ENCODE data around the gene CHD5.
A peak's percentile ranks its signal among the peaks of the same experiment; 100 is the strongest.

CHD5 gene

DNA sequence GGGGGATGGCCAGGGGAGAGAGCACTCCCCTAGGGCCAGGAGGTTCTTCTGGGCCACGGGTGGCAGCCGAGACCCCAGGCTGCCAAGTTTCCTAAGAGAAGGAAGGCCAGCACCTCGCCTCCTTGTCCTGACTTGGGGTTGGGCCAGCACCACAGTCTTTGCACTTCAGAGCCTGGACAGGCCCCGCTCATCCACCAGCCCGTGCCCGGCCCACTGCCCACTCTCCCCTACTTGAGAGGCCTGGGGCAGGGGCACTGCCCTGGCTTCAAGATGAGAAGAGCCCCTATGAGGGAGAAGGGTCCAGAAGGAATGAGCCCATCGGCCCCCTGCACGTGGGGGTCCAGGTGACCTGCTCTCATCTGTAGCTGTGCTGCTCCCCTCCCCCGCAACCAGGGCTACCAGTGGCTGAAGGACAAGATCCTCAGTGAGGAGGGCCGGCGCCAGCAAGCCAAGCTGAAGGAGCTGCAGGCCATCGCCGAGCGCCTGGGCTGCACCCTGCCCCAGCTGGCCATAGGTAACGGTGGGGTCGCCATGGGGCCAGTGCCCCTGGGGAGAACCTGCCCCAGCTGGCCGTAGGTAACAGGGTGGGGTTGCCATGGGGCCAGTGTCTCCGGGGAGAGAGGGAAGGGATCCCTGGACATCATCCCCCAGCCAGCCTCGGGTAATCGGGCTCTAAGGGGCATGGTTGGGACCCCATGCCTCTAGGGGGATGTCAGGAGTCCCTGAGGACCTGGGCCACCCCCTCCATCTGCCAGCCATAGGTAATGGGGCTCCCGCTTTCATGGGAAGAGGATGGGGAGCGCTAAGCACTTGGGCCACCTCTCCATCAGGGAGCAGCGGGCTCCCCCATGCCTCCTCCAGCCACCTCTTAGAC, 83.6 kb downstream of the CHD5 start:
- DNase-seq = no peak
- intact Hi-C loops (cut with DNase I) = no loop called here

DNA sequence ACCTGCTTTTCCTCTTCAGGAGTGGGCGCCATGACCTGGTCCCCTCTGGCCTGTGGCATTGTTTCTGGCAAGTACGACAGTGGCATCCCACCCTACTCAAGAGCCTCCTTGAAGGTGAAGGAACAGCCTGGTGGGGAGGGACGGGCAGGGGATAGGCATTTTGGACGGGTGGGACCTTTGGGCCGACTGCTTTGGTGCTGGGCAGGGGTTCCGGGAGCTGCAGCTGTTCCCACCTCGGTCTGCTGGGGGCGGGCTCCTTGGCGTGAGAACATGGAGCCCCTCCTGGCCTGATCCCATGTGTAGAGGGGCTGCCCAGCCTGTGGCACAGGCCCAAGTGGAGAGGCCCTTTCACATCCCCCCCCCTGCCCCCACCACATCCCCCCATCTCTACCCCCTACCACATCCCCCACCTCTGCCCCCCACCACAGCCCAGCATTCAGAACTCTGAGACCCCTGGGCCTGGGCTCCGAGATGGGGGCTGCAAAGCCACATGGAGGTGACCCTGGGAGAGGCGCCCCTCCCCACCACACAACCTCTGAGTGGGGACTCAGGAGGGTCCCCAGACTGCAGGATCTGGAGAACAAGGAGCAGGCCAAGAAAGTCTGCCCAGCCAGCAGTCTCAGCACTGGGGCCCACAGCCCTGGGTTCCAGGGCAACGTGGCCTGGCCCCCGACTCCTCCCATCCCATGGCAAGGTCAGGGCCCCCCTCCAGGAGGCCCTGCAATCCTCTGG, 84.4 kb downstream of the CHD5 start:
- intact Hi-C loops (cut with DNase I) = no loop called here
- DNase-seq = no peak

DNA sequence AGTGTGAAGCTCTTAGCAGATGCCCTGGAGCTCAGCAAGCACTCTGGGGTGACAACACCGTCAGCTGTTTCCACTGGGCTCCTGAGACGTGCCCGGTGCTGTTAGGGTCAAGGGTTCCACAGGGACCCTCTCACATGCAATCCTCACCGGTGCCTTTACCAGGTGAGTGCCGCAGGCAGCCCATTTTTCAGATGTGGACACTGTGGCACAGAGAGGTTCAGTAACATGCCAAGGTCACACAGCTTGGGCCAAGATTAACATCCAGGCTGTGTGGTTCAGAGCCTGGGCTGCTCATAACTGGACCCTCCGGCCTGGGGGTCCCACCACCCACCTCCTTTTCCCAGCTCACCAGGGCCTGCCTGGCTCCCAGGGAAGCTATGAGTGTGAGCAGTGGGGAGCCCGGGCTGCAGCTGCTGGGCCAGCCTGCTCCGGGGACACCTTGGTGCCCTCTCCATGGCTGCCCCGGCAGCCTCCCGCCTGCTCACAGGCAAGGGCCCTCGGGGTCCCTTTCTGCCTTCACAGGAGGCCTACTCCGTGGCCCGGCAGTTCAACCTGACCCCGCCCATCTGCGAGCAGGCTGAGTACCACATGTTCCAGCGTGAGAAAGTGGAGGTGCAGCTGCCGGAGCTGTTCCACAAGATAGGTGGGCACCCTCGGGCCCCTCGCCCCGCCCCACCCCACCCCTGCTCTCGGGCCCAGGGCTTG, 85.2 kb downstream of the CHD5 start:
- peak in 1 of 42 donors; percentile 1 for DNase-seq
- intact Hi-C loops (cut with DNase I) = no loop called here

DNA sequence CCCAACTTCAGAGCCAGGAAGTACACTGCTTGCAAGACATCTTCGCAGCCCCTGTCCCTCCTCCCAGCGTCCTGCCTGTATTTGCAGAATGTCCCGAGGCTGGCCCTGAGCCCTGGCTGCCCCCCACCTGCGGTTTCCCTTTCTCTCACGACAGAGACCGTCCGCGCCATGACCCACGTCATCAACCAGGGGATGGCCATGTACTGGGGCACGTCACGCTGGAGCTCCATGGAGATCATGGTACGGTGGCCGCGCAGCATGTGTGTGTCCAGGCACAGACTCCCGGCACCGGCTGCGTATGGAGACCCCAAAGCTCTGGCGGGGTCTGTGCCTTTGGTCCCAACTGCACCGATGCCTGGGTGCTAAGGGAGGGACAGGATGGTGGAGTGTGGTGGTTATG, 85.9 kb downstream of the CHD5 start:
- DNase-seq = peak in 1 of 42 donors; percentile 2
- intact Hi-C loops (cut with DNase I) = no loop called here

DNA sequence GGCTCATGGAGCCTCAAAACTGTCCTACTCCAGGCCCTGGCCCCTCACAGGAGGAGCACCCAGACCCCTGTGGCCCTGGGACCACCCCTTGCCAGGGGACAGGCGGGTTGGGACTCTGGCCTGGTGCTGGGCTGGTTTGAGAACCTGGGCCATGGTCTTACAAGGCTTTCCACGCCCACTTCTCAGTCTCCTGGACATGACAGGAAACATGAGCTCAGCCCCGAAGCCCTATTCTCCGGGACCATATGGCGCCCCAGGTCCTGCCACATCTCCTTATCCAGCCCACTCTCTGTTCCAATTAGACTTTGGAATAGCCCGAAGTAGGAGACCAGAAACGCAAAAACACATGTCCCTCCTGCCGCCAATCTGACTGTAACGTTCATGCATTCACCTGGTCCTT, 86.5 kb downstream of the CHD5 start:
- intact Hi-C loops (cut with DNase I) = no loop called here
- peak in 1 of 42 donors; percentile 1 for DNase-seq

DNA sequence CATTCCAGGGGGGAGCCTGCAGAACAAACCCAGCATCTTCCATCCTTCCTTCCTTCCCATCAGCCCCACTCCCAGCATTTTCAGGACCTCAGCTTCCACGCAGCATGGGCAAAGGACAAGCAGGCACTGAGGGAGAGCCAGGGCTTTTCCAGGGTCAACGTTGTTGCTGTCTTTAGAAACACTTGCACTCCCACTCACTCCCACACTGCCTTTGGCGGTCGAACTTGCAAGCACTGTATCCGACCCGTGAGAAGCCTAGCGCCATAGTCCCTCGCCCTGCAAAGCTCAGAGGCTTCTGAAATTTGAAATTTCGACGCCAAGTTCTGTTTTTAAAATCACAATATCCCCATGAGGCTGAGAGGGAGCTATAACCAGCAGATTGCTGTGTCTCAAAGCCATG, 87.0 kb downstream of the CHD5 start:
- intact Hi-C loops (cut with DNase I) = no loop called here

DNA sequence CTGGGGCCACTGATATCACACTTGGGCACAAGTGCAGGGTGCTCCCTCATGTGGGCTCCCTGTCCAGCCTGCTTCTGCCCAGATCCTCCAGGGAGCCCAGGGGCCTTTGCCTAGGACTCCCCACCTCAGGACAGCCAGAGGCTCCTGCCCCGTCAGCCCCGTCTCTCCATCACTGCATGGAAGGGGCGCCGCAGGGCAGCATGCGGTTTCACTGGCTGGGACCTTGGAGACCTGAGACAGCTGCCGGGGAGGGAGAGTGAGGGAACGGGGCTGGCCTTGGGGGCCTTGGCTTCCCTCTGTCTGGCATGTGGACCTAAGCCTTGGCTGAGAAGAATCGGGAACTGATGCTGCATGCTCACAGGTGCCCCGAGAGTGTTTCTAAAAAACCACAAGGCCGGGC, 87.9 kb downstream of the CHD5 start:
- no peak for DNase-seq
- intact Hi-C loops (cut with DNase I) = no loop called here

More for the DNA sequence above, 87.0 kb downstream of the CHD5 start:
- DNase-seq = peak in 1 of 42 donors; percentile 1

DNA sequence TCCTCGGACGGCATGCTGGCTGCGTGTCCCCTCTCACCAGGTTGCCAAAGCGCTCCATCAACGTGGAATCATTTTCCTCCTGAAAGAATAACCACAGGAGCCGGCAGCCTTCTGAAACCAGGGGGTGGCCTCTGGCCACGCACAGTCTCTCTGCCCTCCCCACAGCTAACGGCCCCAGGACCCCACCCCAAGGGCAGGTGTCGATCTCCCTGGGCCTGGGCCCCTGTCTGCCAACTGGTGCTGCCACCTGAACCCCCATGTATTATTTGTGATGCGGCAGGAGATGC, 88.4 kb downstream of the CHD5 start:
- DNase-seq = no peak
- intact Hi-C loops (cut with DNase I) = no loop called here

DNA sequence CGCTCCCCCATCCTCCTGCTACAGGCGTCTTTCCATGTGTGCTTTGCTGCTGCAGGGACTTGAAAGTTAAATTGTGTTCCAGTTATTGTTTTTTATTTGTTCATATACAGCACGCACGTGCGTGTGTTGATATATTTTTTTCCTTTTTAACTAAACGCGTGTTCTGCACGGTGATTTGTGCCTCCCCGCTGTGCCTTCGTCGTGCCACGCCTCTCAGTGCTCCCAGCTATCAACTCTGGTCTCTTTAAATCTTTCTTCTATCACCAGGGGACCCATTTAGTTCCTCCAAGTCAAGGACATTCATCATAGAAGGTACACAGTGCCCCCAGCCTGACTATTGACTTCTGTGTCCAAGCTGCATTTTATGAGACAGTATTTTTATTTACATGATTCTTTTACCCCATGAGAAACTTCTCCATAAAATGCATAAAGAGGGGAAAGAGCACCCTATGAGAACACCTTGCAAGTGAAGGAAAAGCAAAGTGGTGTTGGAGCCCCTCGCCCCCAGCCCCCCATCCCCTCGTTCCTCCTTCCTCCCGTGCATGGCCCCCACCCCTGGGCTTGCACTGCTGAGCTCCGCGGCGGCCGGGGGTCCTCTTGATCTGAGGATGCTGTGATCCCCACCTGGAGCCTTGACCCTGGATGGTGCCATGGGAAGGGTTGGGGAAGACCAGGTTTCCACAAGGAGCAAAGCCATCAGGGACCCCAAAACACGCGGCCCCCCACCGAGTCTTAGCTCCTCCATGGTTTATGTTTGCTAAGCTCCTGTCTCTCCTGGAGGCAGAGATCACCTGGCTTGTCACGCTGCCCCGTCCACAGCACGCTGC, 88.9 kb downstream of the CHD5 start:
- peak in 1 of 42 donors; percentile 1 for DNase-seq
- intact Hi-C loops (cut with DNase I) = no loop called here

DNA sequence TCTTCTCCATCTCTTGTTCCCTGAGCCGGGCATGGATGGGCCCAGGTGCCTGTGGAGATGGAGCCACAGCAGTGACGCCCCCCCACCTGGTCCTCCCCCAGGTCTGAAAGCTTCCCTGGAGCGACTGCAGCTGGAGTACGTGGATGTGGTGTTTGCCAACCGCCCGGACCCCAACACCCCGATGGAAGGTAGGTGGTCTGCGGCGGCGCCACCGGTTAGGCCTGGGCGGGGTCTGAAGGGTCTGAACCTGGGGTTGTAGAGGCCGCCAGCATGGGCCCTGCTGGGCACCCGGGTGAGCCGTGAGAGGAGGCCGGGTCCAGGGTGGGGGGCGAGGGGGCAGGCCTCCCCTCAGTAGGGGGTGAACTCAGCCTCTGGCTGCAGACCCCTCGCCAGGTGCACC, 89.8 kb downstream of the CHD5 start:
- intact Hi-C loops (cut with DNase I) = no loop called here
- DNase-seq = no peak

DNA sequence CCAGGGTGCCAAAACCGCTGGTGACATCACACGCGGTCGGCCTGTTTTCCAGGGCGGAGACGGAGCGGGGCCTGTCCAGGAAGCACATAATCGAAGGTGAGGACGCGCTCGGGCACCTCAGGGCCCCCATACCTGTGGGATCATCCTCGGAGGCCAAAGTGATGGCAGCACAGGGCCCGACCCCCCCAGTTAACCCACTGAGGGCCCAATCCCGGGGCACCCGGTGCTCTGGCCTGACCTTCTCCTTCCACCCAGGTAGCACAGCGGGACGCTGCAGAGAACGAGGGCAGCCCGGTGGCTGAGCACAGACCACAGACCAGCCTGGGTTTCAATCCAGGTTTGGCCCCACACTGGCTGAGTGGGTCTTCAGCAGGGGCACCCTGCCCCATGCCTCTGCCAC, 91.2 kb downstream of the CHD5 start:
- peak in 1 of 42 donors; percentile 1 for DNase-seq
- intact Hi-C loops (cut with DNase I) = no loop called here

DNA sequence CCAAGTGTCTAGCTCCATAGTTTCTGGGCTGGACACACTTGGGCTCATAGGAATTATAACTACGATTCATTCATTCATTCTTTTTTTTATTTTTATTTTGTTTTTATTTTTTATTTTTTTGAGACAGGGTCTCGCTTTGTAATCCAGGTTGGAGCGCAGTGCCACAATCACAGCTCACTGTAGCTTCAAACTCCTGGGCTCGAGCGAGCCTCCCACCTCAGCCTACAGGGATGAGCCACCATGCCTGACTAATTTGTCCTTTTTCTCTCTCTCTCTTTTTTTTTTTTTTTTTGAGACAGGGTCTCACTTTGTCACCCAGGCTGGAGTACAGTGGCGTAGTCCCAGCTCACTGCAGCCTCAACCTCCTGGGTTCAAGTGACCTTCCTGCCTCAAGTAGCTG, 92.2 kb downstream of the CHD5 start:
- intact Hi-C loops (cut with DNase I) = no loop called here
- peak in 10 of 42 donors; percentile 11 to 65 (median 42) for DNase-seq

DNA sequence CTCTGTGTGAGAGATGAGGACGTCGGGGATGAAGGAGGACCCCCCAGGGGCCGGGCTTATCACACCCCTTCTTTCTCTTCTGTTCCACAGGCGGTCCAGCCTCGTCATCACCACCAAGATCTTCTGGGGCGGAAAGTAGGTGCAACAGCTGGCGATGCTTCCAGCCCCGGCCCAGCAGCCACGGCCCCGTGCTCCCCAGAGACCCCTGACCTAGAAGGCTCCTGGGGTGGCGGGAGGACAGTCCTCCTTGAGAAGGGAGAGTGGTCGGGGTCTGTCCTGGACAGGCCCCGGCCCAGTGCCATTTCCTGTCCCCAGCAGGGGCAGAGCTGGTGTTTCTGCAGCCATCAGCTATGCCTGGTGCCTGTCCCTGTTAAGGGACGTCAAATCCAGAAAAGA, 92.7 kb downstream of the CHD5 start:
- no peak for DNase-seq

DNA sequence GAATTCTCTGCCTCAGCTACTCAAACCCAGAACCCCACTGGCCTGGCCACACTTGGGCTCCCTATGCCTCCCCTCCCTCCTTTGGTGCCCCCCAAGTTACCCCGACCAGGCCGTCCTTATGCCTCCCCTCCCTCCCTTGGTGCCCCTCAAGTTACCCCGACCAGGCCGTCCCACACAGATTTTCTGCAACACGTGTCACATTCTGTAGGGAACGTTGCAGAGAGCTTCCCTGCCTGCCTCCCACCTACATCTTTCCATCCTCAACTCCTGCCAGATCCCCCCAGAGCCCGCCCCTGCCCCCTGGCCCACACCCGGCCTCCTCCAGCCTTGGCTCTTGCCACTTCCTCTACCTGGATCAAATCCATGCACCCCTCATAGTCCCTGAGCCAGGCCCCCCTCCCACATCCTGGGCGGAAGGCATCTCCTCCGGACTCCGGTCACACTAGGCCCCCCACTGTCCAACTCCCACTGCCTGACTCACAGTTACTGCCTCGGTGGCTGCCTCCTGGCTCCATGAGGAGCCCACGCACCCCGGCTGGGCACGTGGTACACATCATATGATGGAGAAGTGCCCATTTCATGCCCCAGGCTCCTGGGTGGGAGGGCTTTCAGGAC, 93.3 kb downstream of the CHD5 start:
- peak in 11 of 42 donors; percentile 20 to 66 (median 43) for DNase-seq
- intact Hi-C loops (cut with DNase I) = no loop called here

More for the DNA sequence above, 92.7 kb downstream of the CHD5 start:
- intact Hi-C loops (cut with DNase I) = no loop called here

DNA sequence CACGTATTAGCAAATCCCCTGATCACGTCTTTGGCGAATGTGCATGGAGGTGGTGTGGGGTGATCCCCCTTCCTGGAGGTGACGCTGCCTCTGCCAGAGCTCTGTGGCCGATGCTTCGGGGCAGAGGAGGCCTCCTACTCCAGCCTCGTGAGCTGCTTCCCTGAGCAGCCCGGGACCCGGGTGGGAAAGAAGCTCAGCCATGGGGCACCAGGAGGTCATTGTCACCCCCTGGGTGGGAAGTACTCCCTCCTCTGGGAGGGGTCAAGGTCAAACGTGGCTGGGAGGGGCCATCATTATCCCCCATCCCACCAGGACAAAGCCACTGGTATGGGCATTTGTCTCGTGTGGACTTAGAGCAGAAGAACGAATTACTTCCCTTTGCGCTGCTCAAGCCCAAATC, 93.8 kb downstream of the CHD5 start:
- DNase-seq = peak in 1 of 42 donors; percentile 2
- intact Hi-C loops (cut with DNase I) = no loop called here

DNA sequence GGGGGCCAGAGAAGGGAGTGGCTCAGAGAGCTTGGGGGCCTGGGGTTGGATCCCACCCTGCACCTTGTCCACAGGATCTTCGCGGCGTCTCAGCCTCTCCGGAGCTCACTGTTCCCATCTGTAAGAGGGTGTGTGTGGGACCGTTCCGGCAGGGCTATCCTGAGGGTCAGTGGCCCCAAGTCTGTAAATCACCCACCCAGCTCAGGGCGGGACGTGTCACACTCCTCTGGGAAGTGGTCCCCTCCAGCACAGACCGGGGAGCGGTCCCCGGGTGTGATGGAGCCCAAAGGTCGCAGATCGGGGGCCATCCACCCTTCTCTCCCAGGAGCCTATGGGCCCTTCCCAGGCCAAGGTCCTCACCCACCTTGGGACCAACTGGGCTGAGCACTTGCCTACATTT, 94.5 kb downstream of the CHD5 start:
- intact Hi-C loops (cut with DNase I) = no loop called here
- DNase-seq = peak in 1 of 42 donors; percentile 4

DNA sequence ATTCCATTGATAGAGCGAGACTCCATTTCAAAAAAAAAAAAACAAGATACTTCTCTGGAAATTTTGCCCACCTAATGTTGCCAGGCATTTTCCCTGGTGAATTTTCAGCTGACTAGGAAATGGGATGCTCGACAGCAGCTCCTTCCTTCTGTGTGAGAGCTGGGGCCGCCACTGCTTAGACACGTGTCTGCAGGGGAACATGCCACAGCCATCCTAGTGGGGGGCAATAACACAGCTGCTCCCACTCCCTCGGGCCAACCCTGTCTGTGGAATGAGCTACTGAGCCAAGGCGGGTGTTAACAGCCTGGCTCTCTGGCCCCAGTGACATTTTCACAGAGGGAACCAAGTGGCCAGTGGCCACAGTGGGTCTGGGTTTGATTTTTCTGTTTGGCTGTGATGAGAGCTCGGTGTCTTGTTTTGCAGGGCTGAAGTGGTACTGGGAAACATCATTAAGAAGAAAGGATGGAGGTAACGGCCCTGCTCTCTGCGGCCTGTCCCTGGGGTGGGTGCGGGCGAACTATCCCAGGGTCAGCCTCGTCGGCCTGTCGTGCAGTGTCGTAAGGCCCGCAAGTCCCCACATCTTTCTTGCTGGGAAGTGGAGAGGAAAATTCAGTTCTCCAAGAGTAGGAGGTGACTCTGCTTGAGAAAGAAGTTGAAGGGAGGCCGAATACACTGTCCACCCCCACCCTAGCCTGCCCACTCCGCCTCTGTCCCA, 95.2 kb downstream of the CHD5 start:
- DNase-seq = peak in 1 of 42 donors; percentile 7
- intact Hi-C loops (cut with DNase I) = no loop called here

DNA sequence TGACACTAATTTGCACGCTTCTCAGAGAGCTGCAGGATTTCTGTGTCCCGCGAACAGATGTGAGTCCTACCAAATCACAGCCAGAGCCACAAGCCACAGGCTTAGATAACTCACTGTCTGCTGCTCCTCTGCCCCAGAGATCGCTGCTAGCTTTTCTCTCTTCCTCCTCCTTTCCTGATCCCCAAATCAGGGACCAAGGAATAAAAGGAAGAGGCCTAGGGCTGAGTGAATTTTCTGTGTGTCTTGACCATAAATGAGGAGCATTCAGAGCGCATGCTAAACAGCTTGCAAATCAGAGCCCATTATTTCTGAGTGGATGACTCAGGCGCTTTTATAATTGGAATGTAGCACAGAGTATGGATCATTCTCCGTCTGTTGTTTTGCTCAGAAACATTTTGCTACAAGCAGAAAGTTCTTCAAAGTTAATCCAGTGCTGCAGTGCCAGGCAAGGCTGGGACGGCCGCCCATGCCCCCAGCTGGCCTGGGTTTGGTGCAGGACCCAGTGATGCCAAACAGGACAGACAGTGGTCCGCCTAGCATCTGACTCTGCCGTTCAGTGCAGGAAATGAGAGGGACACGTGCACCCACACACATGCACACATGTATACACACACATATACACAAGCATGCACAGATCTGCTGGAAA, 96.2 kb downstream of the CHD5 start:
- DNase-seq = peak in 13 of 42 donors; percentile 20 to 75 (median 40)
- intact Hi-C loops (cut with DNase I) = no loop called here
